SU-DHL-6 (cell line): ENCODE results near the gene PPP1R37.

ENCODE experiments used
- H2AFZ ChIP-seq: fragments of 200-600 bp; sonication (generic); 2 replicates; pipeline ENCODE4 v1.6.1; 2014; ENCODE audit warnings: low read depth, mild to moderate bottlenecking, moderate library complexity, mixed read lengths, antibody characterized with exemption, low read length; ENCODE audit not compliant: severe bottlenecking
- H3F3A ChIP-seq: fragments of 200-600 bp; shearing (Covaris generic); 2 replicates; pipeline ENCODE4 v1.6.0; 2016; ENCODE audit warnings: antibody characterized with exemption, mild to moderate bottlenecking; ENCODE audit not compliant: insufficient read depth
- H3K27ac ChIP-seq: fragments of 200-600 bp; sonication (generic); 2 replicates; pipeline ENCODE4 v1.5.1; 2016; ENCODE audit warnings: low read depth, mild to moderate bottlenecking, low read length, moderate library complexity, mixed read lengths
- H3K27me3 ChIP-seq: fragments of 200-600 bp; sonication (generic), shearing (Covaris generic); 2 replicates; pipeline ENCODE4 v1.6.0; 2014; ENCODE audit warnings: mild to moderate bottlenecking, low read length
- H3K36me3 ChIP-seq: fragments of 200-600 bp; sonication (generic); 2 replicates; pipeline ENCODE4 v1.6.1; 2014; ENCODE audit warnings: mild to moderate bottlenecking, low read length, mixed read lengths
- H3K4me2 ChIP-seq: fragments of 300-600, 200-600 bp; shearing (Covaris generic), sonication (generic); 2 replicates; pipeline ENCODE4 v1.6.0; 2014; ENCODE audit warnings: low read length, low read depth, mild to moderate bottlenecking; ENCODE audit not compliant: poor library complexity, severe bottlenecking
- H3K4me3 ChIP-seq: fragments of 200-600 bp; sonication (generic); 2 replicates; pipeline ENCODE4 v1.5.1; 2014; ENCODE audit warnings: antibody characterized with exemption, low read length, mild to moderate bottlenecking, mixed read lengths; ENCODE audit not compliant: insufficient read depth, poor library complexity, severe bottlenecking
- H3K79me2 ChIP-seq: fragments of 200-600 bp; sonication (generic); 2 replicates; pipeline ENCODE4 v1.6.1; 2014; ENCODE audit warnings: mild to moderate bottlenecking, low read length, moderate library complexity; ENCODE audit not compliant: insufficient read depth
- H3K9ac ChIP-seq: fragments of 200-600 bp; sonication (generic); 2 replicates; pipeline ENCODE4 v1.7.0; 2014; ENCODE audit warnings: mild to moderate bottlenecking, low read length
- H3K9me2 ChIP-seq: fragments of 200-600 bp; sonication (generic); replicated peaks from 2 replicates; pipeline ENCODE4 v1.6.1; 2014; ENCODE audit warnings: low read length; ENCODE audit not compliant: insufficient read depth
- H3K9me3 ChIP-seq: fragments of 200-600 bp; sonication (generic); 2 replicates; pipeline ENCODE4 v1.6.1; 2014; ENCODE audit warnings: low read length, mixed read lengths; ENCODE audit not compliant: insufficient read depth
- H4K20me1 ChIP-seq: fragments of 200-600 bp; sonication (generic); 2 replicates; pipeline ENCODE4 v1.6.1; 2014; ENCODE audit warnings: low read depth, mild to moderate bottlenecking, antibody characterized with exemption, low read length, moderate library complexity, mixed read lengths
- EZH2phosphoT487 ChIP-seq: fragments of 200-600 bp; sonication (generic), shearing (Covaris generic); conservative IDR thresholded peaks from 2 replicates; pipeline ENCODE4 v1.6.1; 2018; ENCODE audit warnings: mild to moderate bottlenecking, antibody characterized with exemption, low read length, moderate library complexity, mixed read lengths
- TF ChIP-seq, protein P1 (sequence below): fragments of 200-600 bp; sonication (generic); IDR thresholded peaks from one replicate; pipeline ENCODE4 v1.5.1; 2017; ENCODE audit warnings: antibody characterized with exemption, mild to moderate bottlenecking, low read length, moderate library complexity; ENCODE audit not compliant: insufficient read depth, poor library complexity, severe bottlenecking

Gene PPP1R37

DNA sequence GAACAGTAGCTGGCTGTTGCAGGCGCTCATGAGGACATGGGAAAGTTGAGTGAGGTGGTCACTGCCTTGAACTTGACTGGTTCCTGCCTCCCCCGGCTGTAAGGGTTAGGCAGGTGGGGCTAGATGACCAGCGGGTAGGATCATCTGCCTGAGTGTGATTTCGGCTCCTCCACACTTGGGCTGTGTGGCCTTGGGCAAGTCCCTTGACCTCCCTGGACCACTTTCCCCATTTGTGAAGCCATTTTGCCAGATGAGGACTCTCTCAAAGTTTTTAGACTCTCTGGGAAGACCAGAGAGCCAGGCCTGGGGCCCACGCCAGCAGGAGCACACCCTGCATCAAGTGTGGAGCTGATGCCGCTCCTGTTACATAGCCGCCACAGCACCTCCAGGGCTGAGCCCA lies 9.5 kb downstream of the PPP1R37 start:
- H3K36me3 ChIP-seq, result no peaks in the 10 kb centered on the region
- H4K20me1 ChIP-seq, result no peaks in the 10 kb centered on the region; the same call in 1 of the 2 replicates
- H3F3A ChIP-seq, result no peaks in the 10 kb centered on the region
- no peak overlapping the region for H3K4me3 ChIP-seq
- no peaks in the 10 kb centered on the region for H3K9me3 ChIP-seq
- H3K4me2 ChIP-seq, result no peak overlapping the region
- no peak overlapping the region for H3K27ac ChIP-seq
- no peaks in the 10 kb centered on the region for H3K9me2 ChIP-seq
- TF ChIP-seq EZH2phosphoT487, result no peak
- TF ChIP-seq, protein P1, sequence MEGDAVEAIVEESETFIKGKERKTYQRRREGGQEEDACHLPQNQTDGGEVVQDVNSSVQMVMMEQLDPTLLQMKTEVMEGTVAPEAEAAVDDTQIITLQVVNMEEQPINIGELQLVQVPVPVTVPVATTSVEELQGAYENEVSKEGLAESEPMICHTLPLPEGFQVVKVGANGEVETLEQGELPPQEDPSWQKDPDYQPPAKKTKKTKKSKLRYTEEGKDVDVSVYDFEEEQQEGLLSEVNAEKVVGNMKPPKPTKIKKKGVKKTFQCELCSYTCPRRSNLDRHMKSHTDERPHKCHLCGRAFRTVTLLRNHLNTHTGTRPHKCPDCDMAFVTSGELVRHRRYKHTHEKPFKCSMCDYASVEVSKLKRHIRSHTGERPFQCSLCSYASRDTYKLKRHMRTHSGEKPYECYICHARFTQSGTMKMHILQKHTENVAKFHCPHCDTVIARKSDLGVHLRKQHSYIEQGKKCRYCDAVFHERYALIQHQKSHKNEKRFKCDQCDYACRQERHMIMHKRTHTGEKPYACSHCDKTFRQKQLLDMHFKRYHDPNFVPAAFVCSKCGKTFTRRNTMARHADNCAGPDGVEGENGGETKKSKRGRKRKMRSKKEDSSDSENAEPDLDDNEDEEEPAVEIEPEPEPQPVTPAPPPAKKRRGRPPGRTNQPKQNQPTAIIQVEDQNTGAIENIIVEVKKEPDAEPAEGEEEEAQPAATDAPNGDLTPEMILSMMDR, result no peak
- peaks cover 88% of the 10 kb centered on the region for H3K79me2 ChIP-seq
- H3K9ac ChIP-seq, result no peak overlapping the region
- no peaks in the 10 kb centered on the region for H3K27me3 ChIP-seq
- no peak overlapping the region for H2AFZ ChIP-seq

DNA sequence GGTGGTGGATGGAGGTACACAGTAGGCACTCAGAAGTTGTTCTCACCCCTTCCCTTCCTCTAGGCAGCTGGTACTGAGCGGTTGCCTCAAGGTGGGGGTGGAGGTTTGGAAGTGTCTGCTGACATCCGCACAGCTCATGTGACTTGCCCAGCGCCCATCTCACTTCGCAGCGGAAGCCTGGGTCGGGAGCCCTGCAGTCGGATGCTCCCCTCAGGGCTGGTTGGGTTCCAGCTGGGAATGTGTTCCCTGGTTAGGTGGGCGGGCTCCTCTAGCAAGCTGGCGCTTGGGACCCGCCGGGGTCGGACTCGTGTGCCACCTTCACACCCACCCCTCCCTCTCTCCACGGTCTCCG lies 10.2 kb downstream of the PPP1R37 start:
- no peak for TF ChIP-seq EZH2phosphoT487
- TF ChIP-seq, protein P1, result no peak
- H3K4me2 ChIP-seq, result no peak overlapping the region
- no peak overlapping the region for H3K4me3 ChIP-seq
- no peak overlapping the region for H3K9ac ChIP-seq
- H2AFZ ChIP-seq, result no peak overlapping the region
- no peaks in the 10 kb centered on the region for H3K36me3 ChIP-seq
- no peaks in the 10 kb centered on the region; the same call in 1 of the 2 replicates for H4K20me1 ChIP-seq
- no peak overlapping the region for H3K27ac ChIP-seq
- no peaks in the 10 kb centered on the region for H3K9me3 ChIP-seq
- H3K27me3 ChIP-seq, result no peaks in the 10 kb centered on the region
- H3K79me2 ChIP-seq, result peaks cover 88% of the 10 kb centered on the region
- H3F3A ChIP-seq, result no peaks in the 10 kb centered on the region
- no peaks in the 10 kb centered on the region for H3K9me2 ChIP-seq

DNA sequence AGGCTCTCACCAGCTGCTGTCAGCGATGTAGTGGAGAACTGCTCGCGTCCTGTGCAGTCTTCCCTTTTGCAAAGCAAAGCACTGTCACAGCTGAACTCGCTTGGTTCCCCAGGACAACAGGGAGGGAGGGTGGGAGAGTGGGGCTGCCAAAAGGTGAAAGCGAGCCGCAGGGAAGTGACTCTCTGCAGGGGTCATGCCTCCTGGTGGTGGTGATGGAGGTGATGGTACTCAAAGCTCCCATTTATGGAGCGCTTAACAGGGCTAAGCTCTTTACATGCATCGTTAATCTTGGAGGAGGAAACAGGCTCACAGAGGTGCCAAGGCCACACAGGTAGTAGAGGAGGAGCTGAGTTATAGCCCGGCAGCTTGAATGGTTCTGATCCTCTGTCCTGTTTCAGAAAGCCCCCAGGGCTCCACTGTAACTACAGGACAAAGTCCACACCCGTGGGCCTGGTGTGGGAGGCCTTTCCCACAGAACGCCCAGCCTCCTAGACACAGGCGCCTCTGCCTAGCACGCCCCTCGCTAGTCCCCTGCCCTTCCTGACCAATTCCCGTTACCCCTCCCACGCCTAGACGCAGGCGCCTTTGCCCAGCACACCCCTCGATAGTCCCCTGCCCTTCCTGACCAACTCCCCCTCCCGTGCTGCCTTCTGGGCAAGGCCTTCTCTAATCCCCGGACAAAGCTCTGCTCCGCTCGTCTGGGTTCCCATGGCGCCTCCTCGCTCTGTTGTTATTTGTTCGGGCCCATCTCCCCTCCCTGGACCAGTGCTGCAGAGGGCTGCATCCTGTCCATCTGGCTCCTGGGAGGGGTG lies 10.7 kb downstream of the PPP1R37 start:
- no peaks in the 10 kb centered on the region for H3F3A ChIP-seq
- no peak overlapping the region for H3K9ac ChIP-seq
- no peak overlapping the region for H3K4me2 ChIP-seq
- no peaks in the 10 kb centered on the region for H3K27me3 ChIP-seq
- no peak overlapping the region for H3K27ac ChIP-seq
- H3K9me3 ChIP-seq, result no peaks in the 10 kb centered on the region
- H3K36me3 ChIP-seq, result no peaks in the 10 kb centered on the region
- H3K79me2 ChIP-seq, result peaks cover 87% of the 10 kb centered on the region
- H2AFZ ChIP-seq, result no peak overlapping the region
- H3K4me3 ChIP-seq, result no peak overlapping the region
- H4K20me1 ChIP-seq, result no peaks in the 10 kb centered on the region; the same call in 1 of the 2 replicates
- H3K9me2 ChIP-seq, result no peaks in the 10 kb centered on the region
- TF ChIP-seq EZH2phosphoT487, result no peak
- TF ChIP-seq, protein P1, result no peak
